Activated CD8-positive, alpha-beta memory T cell treated with anti-CD3 and anti-CD28 coated beads for 4 hours (primary cell): ENCODE data around the gene IFRD2.
A peak's percentile ranks its signal among the peaks of the same experiment; 100 is the strongest.
"Not testable (repeated sequence)": the region's sequence is repeated elsewhere in the genome, so short reads cannot be mapped to it uniquely, and the experiment has no call there.

Source experiments
- DNase-seq, 2 donors: peaks; one replicate each; pipeline ENCODE4 v3.0.0-alpha.2; 2020; ENCODE audit warnings: low read depth in 2 of 2

Gene IFRD2

GRCh38 chr3:50324351-50325112 lies 32.3 kb upstream of the IFRD2 start:
- no peak for DNase-seq

GRCh38 chr3:50323614-50324199 lies 31.5 kb upstream of the IFRD2 start:
- DNase-seq, result no peak

DNA sequence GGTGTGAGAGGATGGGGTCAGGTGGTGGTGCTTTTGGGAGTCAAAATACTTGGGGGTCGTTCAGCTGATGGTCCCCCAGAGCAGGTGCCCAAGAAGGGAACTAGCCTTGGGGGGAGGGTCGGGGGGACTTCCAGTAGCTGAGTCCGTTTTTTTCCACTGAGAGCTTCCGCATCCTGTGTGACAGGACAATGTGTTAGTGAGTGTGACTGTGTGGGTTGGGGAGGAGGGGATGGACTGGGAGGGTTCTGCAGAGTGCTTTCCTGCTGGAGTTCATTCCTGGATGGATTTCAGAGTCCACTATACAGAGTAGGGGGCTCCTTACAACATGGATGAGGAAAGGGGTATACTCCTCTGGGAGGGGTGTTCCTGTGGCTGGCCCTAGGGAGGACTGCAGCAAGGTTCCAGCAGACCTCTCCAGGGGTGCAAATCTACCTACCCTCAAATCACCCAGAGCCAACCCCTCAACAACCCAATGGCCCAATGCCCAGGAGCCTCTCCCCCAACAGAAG lies 30.9 kb upstream of the IFRD2 start:
- no peak for DNase-seq

GRCh38 chr3:50322386-50323091 lies 30.3 kb upstream of the IFRD2 start, which contains the start of gene HYAL2:
TSS of gene HYAL2 (minus strand) at chr3:50322745. CDS start at chr3:50320489, 2,256 bp downstream.
- no peak for DNase-seq

DNA sequence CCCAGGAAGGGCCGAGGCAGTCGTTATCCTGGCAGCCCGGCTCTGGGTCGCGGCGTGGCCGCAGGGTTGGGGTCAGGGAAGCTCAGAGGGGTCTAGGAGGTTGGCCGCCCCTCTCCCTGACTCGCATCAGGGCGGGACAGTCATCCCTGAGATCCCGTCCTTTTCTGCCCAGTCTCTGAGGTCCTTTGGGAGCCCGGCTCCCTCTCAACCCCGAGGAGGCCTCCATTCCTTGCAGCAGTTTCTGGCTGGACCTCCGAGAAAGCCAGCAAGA lies 29.8 kb upstream of the IFRD2 start:
- no peak for DNase-seq

GRCh38 chr3:50321336-50322114 lies 29.3 kb upstream of the IFRD2 start:
- peak; percentile 52 to 65 for DNase-seq

DNA sequence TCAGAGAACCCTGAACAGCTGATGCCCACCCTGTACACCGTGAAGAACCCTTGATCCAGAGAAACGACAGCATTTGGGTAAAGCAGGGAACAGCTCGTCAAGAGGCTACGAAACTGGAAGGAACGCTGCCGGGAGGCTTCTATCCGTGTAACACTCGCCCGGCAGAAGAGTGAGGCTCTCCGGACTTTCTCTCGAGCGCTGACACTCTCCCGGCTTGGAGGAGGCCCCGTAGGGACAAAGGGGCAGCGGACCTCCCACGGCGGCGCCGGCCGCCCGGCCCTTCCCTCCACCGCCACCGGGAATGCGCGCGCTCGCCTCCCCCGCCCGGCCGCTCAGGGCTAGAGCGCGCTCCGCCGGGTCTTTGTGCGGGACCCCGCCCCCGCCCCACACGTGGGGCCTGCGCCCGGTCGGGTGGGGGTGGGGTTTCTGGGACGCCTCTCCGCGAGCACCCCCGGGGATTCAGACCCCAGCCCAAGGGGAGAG lies 28.7 kb upstream of the IFRD2 start:
- no peak for DNase-seq

DNA sequence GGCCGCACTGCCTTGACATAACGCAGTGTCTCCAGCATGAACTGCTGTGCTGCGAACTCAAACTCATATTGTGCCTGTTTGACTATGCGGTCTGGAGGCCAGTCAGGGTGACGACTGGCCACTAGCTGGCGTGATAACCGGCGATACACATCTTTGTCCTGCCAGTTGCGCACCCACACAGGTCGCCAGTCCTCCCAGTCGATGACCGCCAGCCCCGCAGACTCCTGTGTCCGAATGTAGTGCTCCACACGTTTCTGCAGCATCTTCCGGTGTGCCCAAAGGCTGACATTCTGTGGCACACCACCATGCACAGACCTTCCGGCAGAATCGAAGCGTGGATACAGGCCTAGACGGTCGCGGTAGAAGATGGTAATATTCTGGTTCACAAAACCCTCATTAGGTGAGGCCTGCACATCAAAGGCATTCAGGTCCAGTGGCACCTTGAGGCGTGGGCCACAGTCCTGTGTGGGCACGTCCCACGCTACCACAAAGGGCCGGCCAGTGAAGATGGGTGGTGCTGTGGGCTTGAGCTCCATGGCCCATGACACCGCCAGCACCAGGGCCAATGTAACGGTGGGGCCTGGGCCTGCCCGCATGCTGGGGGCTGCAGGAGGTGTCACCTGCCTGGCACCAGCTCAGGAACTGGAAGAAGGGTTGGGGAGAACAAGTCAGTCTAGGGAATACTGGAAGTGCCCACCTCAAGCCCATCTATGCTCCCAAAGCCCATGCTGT lies 27.8 kb upstream of the IFRD2 start:
- DNase-seq, result no peak

GRCh38 chr3:50319181-50319893 lies 27.1 kb upstream of the IFRD2 start:
- no peak for DNase-seq

- DNase-seq, result no peak
These were observed 26.4 kb upstream of the IFRD2 start for GRCh38 chr3:50318615-50319014.

GRCh38 chr3:50318163-50318562 lies 25.9 kb upstream of the IFRD2 start:
- no peak for DNase-seq

DNA sequence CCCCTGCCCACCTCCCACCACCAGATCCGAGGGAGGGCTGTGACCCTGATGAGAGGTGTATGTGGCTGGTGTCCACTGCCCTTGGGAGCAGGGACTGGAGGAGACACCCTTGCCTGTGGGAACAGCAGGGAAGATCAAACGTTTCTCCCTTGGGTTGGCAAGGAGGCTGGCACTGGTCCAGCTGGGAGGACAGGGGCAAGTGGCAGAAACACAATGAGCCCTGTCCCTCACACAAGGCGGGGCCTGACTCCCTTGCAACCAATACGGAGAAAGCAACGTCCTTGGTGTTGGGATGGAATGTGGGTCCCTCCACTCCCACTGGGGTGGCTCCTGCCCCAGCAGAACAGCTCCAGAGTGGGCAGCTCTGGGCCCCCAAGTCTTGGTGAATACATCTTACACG lies 25.1 kb upstream of the IFRD2 start:
- no peak for DNase-seq

GRCh38 chr3:50316657-50317242 lies 24.5 kb upstream of the IFRD2 start:
- peak; percentile 54 to 67 for DNase-seq

DNA sequence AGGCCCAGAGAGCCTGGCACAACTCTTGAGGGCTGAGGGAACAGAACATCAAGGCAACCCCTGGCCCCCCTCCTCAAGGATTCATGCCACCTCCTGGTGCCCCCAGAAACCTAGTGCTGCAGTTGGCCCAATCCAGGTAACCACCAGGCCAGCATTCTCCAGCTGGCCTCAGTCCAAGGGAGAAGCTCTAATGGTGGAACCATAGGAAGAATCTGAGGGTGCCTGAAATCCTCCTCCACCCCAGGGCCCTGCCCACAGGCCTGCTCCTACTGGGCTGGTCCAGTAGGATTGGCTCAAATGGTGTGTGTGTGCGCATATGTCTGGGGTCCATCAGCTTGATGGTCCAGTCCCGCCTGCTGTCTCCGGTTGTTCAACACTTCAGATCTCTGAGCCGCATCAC lies 22.6 kb upstream of the IFRD2 start:
- no peak for DNase-seq

- DNase-seq, result no peak
These were observed 22.1 kb upstream of the IFRD2 start for GRCh38 chr3:50314342-50314741.

DNA sequence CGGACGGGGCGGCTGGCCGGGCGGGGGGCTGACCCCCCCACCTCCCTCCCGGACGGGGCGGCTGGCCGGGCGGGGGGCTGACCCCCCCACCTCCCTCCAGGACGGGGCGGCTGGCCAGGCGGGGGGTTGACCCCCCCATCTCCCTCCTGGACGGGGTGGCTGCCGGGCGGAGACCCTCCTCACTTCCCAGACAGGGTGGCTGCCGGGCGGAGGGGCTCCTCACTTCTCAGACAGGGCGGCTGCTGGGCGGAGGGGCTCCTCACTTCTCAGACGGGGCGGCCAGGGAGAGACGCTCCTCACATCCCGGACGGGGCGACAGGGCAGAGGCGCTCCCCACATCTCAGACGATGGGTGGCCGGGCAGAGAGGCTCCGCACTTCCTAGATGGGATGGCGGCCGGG lies 19.8 kb upstream of the IFRD2 start:
- not testable (repeated sequence) for DNase-seq

GRCh38 chr3:50304601-50305000 lies 12.4 kb upstream of the IFRD2 start:
- DNase-seq, result no peak

DNA sequence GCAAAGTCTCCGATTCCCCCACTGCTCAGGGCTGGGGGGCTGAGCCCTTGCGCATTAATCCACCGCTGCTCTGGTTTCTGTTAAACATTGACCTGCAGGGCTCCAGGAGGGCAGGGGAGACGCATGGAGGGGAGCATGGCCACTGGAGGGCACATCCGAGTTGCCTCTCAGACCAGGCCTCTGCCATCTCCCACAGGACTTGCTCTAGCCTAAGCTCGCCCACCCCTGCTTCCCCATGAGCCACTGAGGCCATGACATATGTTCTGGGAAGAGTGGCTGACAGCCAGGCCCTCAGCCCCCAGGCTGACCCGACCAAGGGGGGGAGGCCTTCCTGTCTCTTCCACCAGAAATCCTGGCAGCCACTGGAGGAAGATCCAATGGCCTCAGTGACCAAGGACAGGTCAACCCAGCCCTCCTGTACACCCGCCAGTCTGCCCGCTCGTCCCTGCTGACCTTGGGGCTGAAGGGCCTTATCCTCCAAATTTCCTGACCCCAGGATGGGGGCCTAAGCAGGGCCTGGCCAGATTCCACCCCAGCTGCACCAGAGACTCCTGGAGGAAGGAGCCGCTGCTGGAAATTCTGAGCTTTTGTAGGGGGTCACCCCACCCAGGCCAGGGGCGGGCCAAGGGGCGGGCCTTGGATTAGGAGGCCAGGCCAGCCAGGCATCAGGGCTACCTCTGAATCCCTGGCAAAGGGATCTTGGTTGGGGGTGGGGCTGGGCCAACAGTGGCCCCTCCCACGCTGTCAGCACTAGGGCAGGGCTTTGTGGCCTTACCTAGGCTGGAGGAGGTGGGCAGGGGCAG lies 11.0 kb upstream of the IFRD2 start, which contains the start of gene HYAL1:
Gene HYAL1, minus strand, starts transcription at position 562 of the 803 bp plus-strand sequence. CDS start 618 bp downstream, outside the sequence.
- no peak for DNase-seq
